ENCODE data around the gene REEP5. TPM values are rescaled to one million over a fixed set of nuclear protein-coding genes. Genes with fewer than 3 reads are reported as not detected.

Gene REEP5
- total and polyA plus RNA-seq, 2 of the 8 experiments (the other 6 are each of a cell fraction or from before 2014, with no cell fraction given), result 58.3 to 94.3 TPM

- H3K23ac ChIP-seq (ENCODE audit: insufficient read length), result no peak overlapping the region
- no peak for FAIRE-seq
- peaks cover 0 to 4% of the 10 kb centered on the region in 2 experiments for H4K20me1 ChIP-seq (replicated peaks in 1 of 2; ENCODE audit: control insufficient read depth in 1 of 2, insufficient read depth in 2 of 2, low read length in 2 of 2)
- H2AK5ac ChIP-seq (ENCODE audit: low read depth, low read length), result no peak overlapping the region
- ChIA-PET POLR2A (ENCODE audit: partially characterized antibody) (interaction anchor here (0.6 kb wide), 1 partner anchor 211 kb away, joined by 3 read pairs; no protein-coding TSS in a partner anchor), CTCF (ENCODE audit: partially characterized antibody) (interaction anchor here (0.6 to 1.6 kb wide), 5 partner anchors 9 to 49 kb away, joined by 3 to 6 read pairs (median 3); no protein-coding TSS in a partner anchor)
- no peak overlapping the region for H3K4me2 ChIP-seq (ENCODE audit: insufficient read depth in 1 of 2, low read depth in 2 of 2, low read length in 2 of 2)
- no peak overlapping the region for H2BK20ac ChIP-seq (ENCODE audit: low read length)
- no peak overlapping the region for H2BK120ac ChIP-seq (replicated peaks; ENCODE audit: low read depth, low read length)
- H3K4ac ChIP-seq (replicated peaks; ENCODE audit: insufficient read length, low read depth, low read length), result no peak overlapping the region
- H3K27ac ChIP-seq (ENCODE audit: low read depth, low read length), result no peak overlapping the region
- H3K18ac ChIP-seq (ENCODE audit: extremely low read depth, low read length), result no peak overlapping the region
- no peak overlapping the region for H4K91ac ChIP-seq (replicated peaks; ENCODE audit: insufficient read length, low read length)
- no peak overlapping the region for H2BK5ac ChIP-seq (ENCODE audit: low read depth, low read length)
- H3K9ac ChIP-seq (replicated peaks in 1 of 4; ENCODE audit: extremely low read depth in 1 of 4, low read depth in 3 of 4, low read length in 3 of 4), result no peak overlapping the region
- no peak overlapping the region for H4K8ac ChIP-seq (ENCODE audit: extremely low read depth, insufficient read depth, low read length)
- no peaks in the 10 kb centered on the region for H3K27me3 ChIP-seq (replicated peaks in 1 of 4; ENCODE audit: control insufficient read depth in 3 of 4, extremely low read depth in 1 of 4, insufficient read depth in 3 of 4, low read length in 3 of 4)
- H3K56ac ChIP-seq (replicated peaks; ENCODE audit: insufficient read length, low read depth, low read length), result no peak overlapping the region
- DNase-seq (ENCODE audit: low read depth in 1 of 2, low spot score in 2 of 2), result no peak
- no peak overlapping the region for H3K14ac ChIP-seq (ENCODE audit: insufficient read length)
- H3K9me3 ChIP-seq (ENCODE audit: insufficient read depth in 2 of 2, low read depth in 1 of 2, low read length in 1 of 2), result no peaks in the 10 kb centered on the region
- peaks cover 2% of the 10 kb centered on the region for H3K23me2 ChIP-seq (ENCODE audit: low read depth, low read length)
- WGBS, 2 experiments (ENCODE audit: extremely low coverage in 1 of 2, insufficient coverage in 1 of 2, insufficient read length in 1 of 2, insufficient replicate concordance in 2 of 2, low coverage in 1 of 2, low lambda C conversion rate in 2 of 2, missing lambda C conversion rate in 1 of 2), result 96% methylated on average over 1 of the region's 1 CpG; no CpG with 5 or more reads in 1 of the 2 experiments
- no peak overlapping the region for H2BK15ac ChIP-seq (ENCODE audit: low read length)
- H3K79me1 ChIP-seq (ENCODE audit: low read depth, low read length), result no peaks in the 10 kb centered on the region; the same call in 1 of the 2 replicates
- H3K4me1 ChIP-seq (replicated peaks in 1 of 4; ENCODE audit: control insufficient read depth in 3 of 4, insufficient read depth in 4 of 4, low read length in 3 of 4), result no peaks in the 10 kb centered on the region
- H3K4me3 ChIP-seq (ENCODE audit: extremely low read depth in 1 of 4, insufficient read depth in 2 of 4, low read depth in 3 of 4, low read length in 4 of 4), result no peak overlapping the region
- H2AFZ ChIP-seq (ENCODE audit: low read length), result no peak overlapping the region
- H3K79me2 ChIP-seq (ENCODE audit: control insufficient read depth in 1 of 2, insufficient read depth in 2 of 2, low read length in 2 of 2), result peaks cover 0 to 8% of the 10 kb centered on the region in 2 experiments; a peak in 1 of 4 replicates
- no peak overlapping the region for H4K5ac ChIP-seq (ENCODE audit: insufficient read length, low read depth, low read length)
- peaks cover 0 to 18% (median 2%) of the 10 kb centered on the region in 4 experiments; a peak in 5 of 8 replicates for H3K36me3 ChIP-seq (ENCODE audit: control insufficient read depth in 2 of 4, insufficient read depth in 4 of 4, low read length in 3 of 4)
- H2BK12ac ChIP-seq (ENCODE audit: low read depth, low read length), result no peak overlapping the region
- TF ChIP-seq RNF2 (IDR thresholded peaks at IDR 0.05; ENCODE audit: borderline replicate concordance, low read depth, low read length, missing control alignments, poor library complexity, severe bottlenecking), result no peak
- no peak for TF ChIP-seq CBX5 (IDR thresholded peaks at IDR 0.05; ENCODE audit: low read depth, low read length)
- no peak for TF ChIP-seq SAP30 (IDR thresholded peaks at IDR 0.05; ENCODE audit: insufficient read depth, insufficient replicate concordance, low read length)
- TF ChIP-seq SUZ12 (IDR thresholded peaks at IDR 0.05; ENCODE audit: low read length), result no peak
- TF ChIP-seq YY1 (IDR thresholded peaks at IDR 0.05; ENCODE audit: low read depth, low read length), result no peak
- TF ChIP-seq SP2 (IDR thresholded peaks at IDR 0.05; ENCODE audit: low read length), result no peak
- no peak for TF ChIP-seq JUN (IDR thresholded peaks at IDR 0.05; ENCODE audit: low read depth, low read length)
- no peak for TF ChIP-seq PHF8 (conservative IDR thresholded peaks at IDR 0.05; ENCODE audit: low read depth, low read length)
- TF ChIP-seq RBBP5 (IDR thresholded peaks at IDR 0.05; ENCODE audit: borderline replicate concordance, low read depth, low read length), result no peak
- TF ChIP-seq EZH2 (IDR thresholded peaks at IDR 0.05; ENCODE audit: low read depth, low read length, severe bottlenecking), result no peak
- no peak for TF ChIP-seq GABPA (IDR thresholded peaks at IDR 0.05; ENCODE audit: borderline replicate concordance, insufficient read depth, low read length)
- no peak for TF ChIP-seq EGR1 (IDR thresholded peaks at IDR 0.05; ENCODE audit: borderline replicate concordance, low read depth, low read length)
- TF ChIP-seq CHD2 (IDR thresholded peaks at IDR 0.05; ENCODE audit: low read length), result no peak
- no peak for TF ChIP-seq ASH2L (IDR thresholded peaks at IDR 0.05; ENCODE audit: low read length)
Observed at GRCh38 chr5:112915831-112916230, 6.2 kb downstream of the REEP5 start.
